ENCODE data around the gene ZNRF3. TPM values are rescaled to one million over a fixed set of nuclear protein-coding genes. Genes with fewer than 3 reads are reported as not detected.
A peak's percentile ranks its signal among the peaks of the same experiment; 100 is the strongest.

Gene ZNRF3
- polyA plus RNA-seq, 1 experiment = 1.4 TPM

DNA sequence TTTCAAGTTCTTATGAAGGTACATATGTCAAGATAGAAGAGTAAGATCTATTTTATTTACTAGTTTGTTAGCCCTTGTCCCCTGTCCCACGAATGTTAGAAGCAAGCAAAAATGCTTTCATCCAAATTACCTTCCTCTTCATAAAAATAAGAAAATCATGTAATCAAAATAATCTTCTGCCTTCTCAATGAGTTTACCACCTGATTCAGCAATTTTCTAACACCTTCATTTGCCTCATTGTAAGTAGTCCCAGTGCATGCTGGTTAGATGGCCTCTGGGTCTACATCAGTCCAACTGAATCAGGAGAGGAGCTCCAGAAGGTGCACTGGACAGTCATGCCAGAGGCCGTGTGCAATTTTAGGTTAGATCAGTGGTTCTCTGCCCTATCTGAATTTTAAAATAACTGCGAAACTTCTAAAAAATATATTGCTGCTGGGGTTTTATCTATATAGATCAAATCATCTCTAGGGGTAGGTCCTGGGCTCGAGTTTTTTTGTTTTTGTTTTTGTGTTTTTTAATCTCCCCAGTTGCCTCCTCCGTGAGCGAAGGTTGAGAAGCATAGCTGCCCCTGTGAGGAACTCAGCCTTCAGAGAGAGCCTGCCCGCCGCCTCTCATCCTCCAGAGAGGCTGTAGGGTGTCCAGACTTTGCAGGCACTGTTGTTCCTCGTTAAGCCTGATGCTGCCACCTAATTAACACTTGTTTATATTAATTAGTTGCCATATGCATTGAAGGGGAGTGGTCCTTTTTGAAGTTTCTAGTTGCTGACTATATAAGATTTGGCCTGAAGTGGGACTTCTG lies 146.0 kb downstream of the ZNRF3 start:
- TF ChIP-seq, protein P1, sequence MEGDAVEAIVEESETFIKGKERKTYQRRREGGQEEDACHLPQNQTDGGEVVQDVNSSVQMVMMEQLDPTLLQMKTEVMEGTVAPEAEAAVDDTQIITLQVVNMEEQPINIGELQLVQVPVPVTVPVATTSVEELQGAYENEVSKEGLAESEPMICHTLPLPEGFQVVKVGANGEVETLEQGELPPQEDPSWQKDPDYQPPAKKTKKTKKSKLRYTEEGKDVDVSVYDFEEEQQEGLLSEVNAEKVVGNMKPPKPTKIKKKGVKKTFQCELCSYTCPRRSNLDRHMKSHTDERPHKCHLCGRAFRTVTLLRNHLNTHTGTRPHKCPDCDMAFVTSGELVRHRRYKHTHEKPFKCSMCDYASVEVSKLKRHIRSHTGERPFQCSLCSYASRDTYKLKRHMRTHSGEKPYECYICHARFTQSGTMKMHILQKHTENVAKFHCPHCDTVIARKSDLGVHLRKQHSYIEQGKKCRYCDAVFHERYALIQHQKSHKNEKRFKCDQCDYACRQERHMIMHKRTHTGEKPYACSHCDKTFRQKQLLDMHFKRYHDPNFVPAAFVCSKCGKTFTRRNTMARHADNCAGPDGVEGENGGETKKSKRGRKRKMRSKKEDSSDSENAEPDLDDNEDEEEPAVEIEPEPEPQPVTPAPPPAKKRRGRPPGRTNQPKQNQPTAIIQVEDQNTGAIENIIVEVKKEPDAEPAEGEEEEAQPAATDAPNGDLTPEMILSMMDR (IDR thresholded peaks at IDR 0.05; ENCODE audit: low read depth, low read length) = no peak
- H3K27ac ChIP-seq (ENCODE audit: low read depth, low read length) = no peak overlapping the region
- DNase-seq (ENCODE audit: low read depth, low spot score) = no peak
- ChIA-PET POLR2A (interaction anchor here (1.3 kb wide), 1 partner anchor 11 kb away, joined by 5 read pairs; no protein-coding TSS in a partner anchor), CTCF (interaction anchor here (1.7 kb wide), 1 partner anchor 11 kb away, joined by 6 read pairs; no protein-coding TSS in a partner anchor)
- H3K27me3 ChIP-seq (ENCODE audit: control insufficient read depth, insufficient read depth, low read length) = no peaks in the 10 kb centered on the region
- H3K9me3 ChIP-seq (ENCODE audit: control insufficient read depth, insufficient read depth, low read length) = no peaks in the 10 kb centered on the region
- no peak overlapping the region for H3K4me3 ChIP-seq (ENCODE audit: low read depth, low read length)

DNA sequence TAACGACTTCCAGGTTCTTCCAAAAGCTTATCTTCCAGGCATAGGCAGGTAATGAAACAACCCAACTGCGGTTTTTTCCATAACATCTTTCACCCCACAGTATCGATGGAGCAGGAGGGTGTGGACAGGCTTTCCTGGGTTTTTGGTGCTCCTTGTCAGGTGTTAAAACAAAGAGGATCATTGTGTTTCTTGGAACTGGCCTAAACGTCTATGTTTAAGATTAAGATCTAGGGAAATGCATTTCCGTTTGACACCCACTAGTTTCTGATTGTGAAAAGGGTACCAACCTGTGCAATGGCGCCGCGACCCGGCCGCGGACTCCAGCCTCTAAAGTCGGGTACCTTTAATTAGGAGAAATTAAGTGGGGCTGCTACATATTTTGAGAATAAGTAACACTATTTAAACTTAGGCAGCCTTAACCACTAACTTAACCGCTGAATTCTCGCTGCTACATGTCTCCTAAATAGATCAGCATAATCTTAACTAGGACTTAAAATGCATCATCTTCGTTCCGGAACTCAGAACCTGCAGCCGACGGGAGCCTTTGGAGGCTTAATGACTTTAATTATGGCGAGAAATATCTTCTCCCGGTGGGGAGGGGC lies 146.7 kb downstream of the ZNRF3 start:
- Histone ChIP-seq H3K27ac (ENCODE audit: low read depth, low read length) (peak overlapping the region; percentile 98), H3K9me3 (ENCODE audit: control insufficient read depth, insufficient read depth, low read length) (no peaks in the 10 kb centered on the region), H3K4me3 (ENCODE audit: low read depth, low read length) (peak overlapping the region; percentile 51), H3K27me3 (ENCODE audit: control insufficient read depth, insufficient read depth, low read length) (no peaks in the 10 kb centered on the region)
- CTCF ChIA-PET = interaction anchor here (1.3 to 1.7 kb wide), 2 partner anchors 11 to 174 kb away, joined by 6 read pairs; no protein-coding TSS in a partner anchor
- TF ChIP-seq, protein P1 (IDR thresholded peaks at IDR 0.05; ENCODE audit: low read depth, low read length) = no peak
- POLR2A ChIA-PET = interaction anchor here (0.9 to 1.3 kb wide), 3 partner anchors 11 to 113 kb away, joined by 3 to 6 read pairs (median 4); no protein-coding TSS in a partner anchor
- no peak for DNase-seq (ENCODE audit: low read depth, low spot score)

DNA sequence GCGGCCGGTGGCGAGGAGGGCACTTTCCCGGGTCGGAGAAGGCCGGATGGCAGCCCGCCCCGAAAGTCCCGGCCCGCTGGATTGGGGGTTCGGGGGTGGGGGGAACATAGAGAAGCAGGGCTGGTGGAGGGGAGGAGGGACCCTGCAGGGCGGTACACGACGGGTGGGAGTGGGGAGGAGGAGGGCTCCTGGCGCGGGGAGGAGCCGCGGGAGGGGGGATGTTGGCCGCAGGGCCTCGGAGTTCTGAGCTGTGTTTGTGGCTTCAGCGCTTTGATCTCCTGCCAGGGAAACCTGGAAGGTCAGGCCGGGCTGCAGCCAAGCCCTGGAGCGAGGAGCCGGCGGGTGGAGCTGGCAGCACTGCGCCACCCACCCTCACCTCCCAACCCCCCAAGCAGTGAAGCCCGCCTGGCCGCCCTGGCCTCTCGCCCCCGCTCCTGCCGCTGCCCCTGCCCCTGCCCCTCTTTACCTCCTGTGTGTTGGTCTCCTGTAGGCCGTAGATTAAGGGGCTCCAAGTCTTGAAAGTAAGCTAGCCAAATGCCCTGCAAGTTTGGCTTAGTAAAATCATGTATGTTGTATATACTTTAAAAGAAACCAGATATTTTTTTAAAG lies 147.3 kb downstream of the ZNRF3 start:
- Histone ChIP-seq H3K4me3 (ENCODE audit: low read depth, low read length) (peak overlapping the region; percentile 51), H3K27ac (ENCODE audit: low read depth, low read length) (peak overlapping the region; percentile 98), H3K9me3 (ENCODE audit: control insufficient read depth, insufficient read depth, low read length) (no peaks in the 10 kb centered on the region), H3K27me3 (ENCODE audit: control insufficient read depth, insufficient read depth, low read length) (no peaks in the 10 kb centered on the region)
- CTCF ChIA-PET = interaction anchor here (0.8 to 1.3 kb wide), 3 partner anchors 10 to 215 kb away, joined by 3 to 6 read pairs (median 3); no protein-coding TSS in a partner anchor
- TF ChIP-seq, protein P1 (IDR thresholded peaks at IDR 0.05; ENCODE audit: low read depth, low read length) = no peak
- DNase-seq (ENCODE audit: low read depth, low spot score) = no peak
- POLR2A ChIA-PET = interaction anchor here (0.7 to 1.3 kb wide), 5 partner anchors 10 to 145 kb away, joined by 3 to 16 read pairs (median 4); no protein-coding TSS in a partner anchor

DNA sequence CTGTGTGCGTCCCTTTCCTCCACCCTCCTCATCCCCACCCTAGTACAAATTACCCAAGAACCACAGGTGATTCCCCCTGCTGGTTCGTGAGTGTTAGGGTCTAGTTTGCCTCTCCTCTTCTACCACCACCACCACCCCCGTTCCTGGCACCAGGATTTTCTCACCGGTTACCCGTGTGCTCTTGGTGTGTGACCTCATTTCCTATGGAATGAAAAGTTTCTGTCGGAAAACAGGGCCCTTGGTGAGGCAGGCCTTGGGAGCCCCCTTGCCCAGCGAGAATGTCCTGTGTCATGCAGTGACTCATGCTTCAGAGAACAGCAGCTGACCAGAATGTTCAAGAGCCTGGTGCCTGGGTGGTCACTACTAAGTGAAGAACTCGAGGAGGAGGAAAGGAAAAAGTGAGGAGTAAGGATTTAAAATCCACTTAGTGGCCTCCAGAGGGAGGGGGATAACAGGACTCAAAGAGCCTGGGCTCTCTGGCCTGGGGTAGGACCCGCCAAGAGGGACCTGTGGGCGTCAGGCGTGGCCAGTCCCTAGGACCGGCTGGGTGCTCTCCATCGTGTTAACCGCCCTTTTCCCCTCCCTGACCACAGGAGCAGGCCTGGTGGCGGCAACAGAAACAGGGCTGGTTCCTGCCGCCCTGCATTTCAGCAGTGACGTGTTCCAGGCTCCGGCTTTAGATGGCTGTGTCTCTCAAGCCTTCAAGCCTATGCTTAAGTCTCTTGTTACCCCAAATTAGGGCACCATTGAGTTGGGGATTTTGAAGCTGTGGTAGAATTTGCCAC lies 148.0 kb downstream of the ZNRF3 start:
- Histone ChIP-seq H3K27ac (ENCODE audit: low read depth, low read length) (peak overlapping the region; percentile 98), H3K9me3 (ENCODE audit: control insufficient read depth, insufficient read depth, low read length) (no peaks in the 10 kb centered on the region), H3K27me3 (ENCODE audit: control insufficient read depth, insufficient read depth, low read length) (no peaks in the 10 kb centered on the region), H3K4me3 (ENCODE audit: low read depth, low read length) (peak overlapping the region; percentile 1; the same call in 1 of the 2 replicates)
- TF ChIP-seq, protein P1 (IDR thresholded peaks at IDR 0.05; ENCODE audit: low read depth, low read length) = peak; percentile 26; the same call in 1 of the 2 replicates
- POLR2A ChIA-PET = interaction anchor here (0.7 to 1.3 kb wide), 5 partner anchors 9 to 146 kb away, joined by 3 to 16 read pairs (median 4); no protein-coding TSS in a partner anchor
- DNase-seq (ENCODE audit: low read depth, low spot score) = peak; percentile 79
- CTCF ChIA-PET = interaction anchor here (0.7 to 1.4 kb wide), 6 partner anchors 9 to 214 kb away, joined by 3 to 7 read pairs (median 3); no protein-coding TSS in a partner anchor
